ENCODE data around the gene ZNF555.
"Not testable (repeated sequence)": the region's sequence is repeated elsewhere in the genome, so short reads cannot be mapped to it uniquely, and the experiment has no call there.

ZNF555 gene

GRCh38 chr19:2807379-2808128 lies 33.7 kb upstream of the ZNF555 start:
- no peak for DNase-seq

- DNase-seq: no peak
Observed at GRCh38 chr19:2808129-2808941, 32.9 kb upstream of the ZNF555 start.

- DNase-seq: no peak
Observed at GRCh38 chr19:2809387-2810140, 31.7 kb upstream of the ZNF555 start.

GRCh38 chr19:2810141-2811091 lies 30.9 kb upstream of the ZNF555 start:
- DNase-seq: no peak

GRCh38 chr19:2811221-2811722 lies 30.0 kb upstream of the ZNF555 start:
- DNase-seq: no peak

- DNase-seq: no peak
Observed at GRCh38 chr19:2811735-2812413, 29.4 kb upstream of the ZNF555 start.

- no peak for DNase-seq
Observed at GRCh38 chr19:2812414-2813234, 28.7 kb upstream of the ZNF555 start.

GRCh38 chr19:2813235-2814160 lies 27.8 kb upstream of the ZNF555 start:
- DNase-seq: no peak

- DNase-seq: no peak
Observed at GRCh38 chr19:2814426-2814825, 26.8 kb upstream of the ZNF555 start.

- DNase-seq: no peak
Observed at GRCh38 chr19:2815191-2815614, 26.1 kb upstream of the ZNF555 start.

- no peak for DNase-seq
Observed at GRCh38 chr19:2815923-2816322, 25.4 kb upstream of the ZNF555 start.

- DNase-seq: no peak
Observed at GRCh38 chr19:2816641-2817040, 24.6 kb upstream of the ZNF555 start.

- not testable (repeated sequence) for DNase-seq
Observed at GRCh38 chr19:2817237-2817829, 23.9 kb upstream of the ZNF555 start.

GRCh38 chr19:2819540-2820111 lies 21.6 kb upstream of the ZNF555 start, which contains the start of gene ZNF554:
Gene ZNF554 (plus strand): TSS chr19:2819868. CDS start chr19:2820072, 204 bp downstream.
- peak; percentile 93 to 99 for DNase-seq

- no peak for DNase-seq
Observed at GRCh38 chr19:2820112-2820702, 21.1 kb upstream of the ZNF555 start.

- DNase-seq: no peak
Observed at GRCh38 chr19:2822846-2823245, 18.4 kb upstream of the ZNF555 start.

- DNase-seq: no peak
Observed at GRCh38 chr19:2823646-2824045, 17.6 kb upstream of the ZNF555 start.

GRCh38 chr19:2824129-2824528 lies 17.1 kb upstream of the ZNF555 start:
- no peak for DNase-seq
